ENCODE measurements around the gene ALDOC.

GRCh38 chr17:28537219-28537610 is 39.5 kb downstream of the ALDOC start:
- TF ChIP-seq CTCF (IDR thresholded peaks at IDR 0.05; ENCODE audit: low read length), result no peak
- no peak for TF ChIP-seq EZH2 (IDR thresholded peaks at IDR 0.05; ENCODE audit: borderline replicate concordance, low read length)
